ENCODE results near the gene LCN12.

- no peak for TF ChIP-seq CTCF (IDR thresholded peaks at IDR 0.05; ENCODE audit: low read depth, low read length)
- TF ChIP-seq POLR2A (IDR thresholded peaks at IDR 0.05; ENCODE audit: extremely low read depth, insufficient read length), result no peak
- TF ChIP-seq MYC (IDR thresholded peaks at IDR 0.05; ENCODE audit: low read depth, low read length), result no peak
Measured at GRCh38 chr9:136953771-136954269, 1.7 kb downstream of the LCN12 start.

All from NB4 (cell line).